Spinal cord (tissue), 10 donors: ENCODE data around the gene MSANTD1. TPM values are rescaled to one million over a fixed set of nuclear protein-coding genes. Genes with fewer than 3 reads are reported as not detected.

Experiments used
- DNase-seq, 6 donors: peaks; one replicate each; pipeline versions ENCODE4 v3.0.0 to v3.0.0-alpha.2; 2013 to 2015; ENCODE audit warnings: low spot score in 6 of 6, low read depth in 4 of 6
- H3K27ac ChIP-seq: one replicate; pipeline ENCODE4 v1.5.1; 2013; ENCODE audit warnings: low read depth, low read length, control low read depth
- H3K27me3 ChIP-seq: one replicate; pipeline ENCODE4 v1.6.1; 2013; ENCODE audit warnings: low read length; ENCODE audit not compliant: control insufficient read depth, insufficient read depth
- H3K36me3 ChIP-seq: one replicate; pipeline ENCODE4 v1.6.1; 2013; ENCODE audit warnings: low read length; ENCODE audit not compliant: control insufficient read depth, insufficient read depth
- H3K4me1 ChIP-seq: one replicate; pipeline ENCODE4 v1.6.1; 2013; ENCODE audit warnings: low read length; ENCODE audit not compliant: control insufficient read depth, insufficient read depth
- H3K4me3 ChIP-seq: one replicate; pipeline ENCODE4 v1.5.1; 2013; ENCODE audit warnings: low read depth, low read length, control low read depth
- H3K9me3 ChIP-seq: one replicate; pipeline ENCODE4 v1.6.1; 2013; ENCODE audit warnings: low read length; ENCODE audit not compliant: control insufficient read depth, insufficient read depth
- WGBS: methylation state at CpG from one replicate; pipeline ENCODE4 v1.1.5; 2013; ENCODE audit warnings: missing lambda C conversion rate; ENCODE audit not compliant: insufficient coverage; 5-methylcytosine and 5-hydroxymethylcytosine counted together
- polyA plus RNA-seq, 2 donors: library from polyadenylated mRNA; unstranded; fragments of 120-200 nt; gene quantifications; one replicate each; pipeline ENCODE4 v1.2.1, GENCODE V29; 2013; ENCODE audit not compliant: insufficient read length in 2 of 2
- total RNA-seq, 2 donors: library from RNA; depleted of rRNA in 1 of 2; stranded (reverse); fragments of 120-200 nt in 1 of 2; fragments of >200 nt in 1 of 2; gene quantifications; one replicate each; pipeline versions ENCODE4 v1.2.3 to v1.2.4, GENCODE V29; 2013 to 2014
- donor health status: healthy.

MSANTD1 gene
- total and polyA plus RNA-seq, 4 donors: 1.4 to 5.7 (median 3.3) TPM

GRCh38 chr4:3286335-3287175, 37.6 kb downstream of the MSANTD1 start:
- Histone ChIP-seq H3K27me3 (no peaks in the 10 kb centered on the region), H3K27ac (no peak overlapping the region), H3K4me3 (no peak overlapping the region), H3K4me1 (peaks cover 47% of the 10 kb centered on the region), H3K9me3 (no peaks in the 10 kb centered on the region), H3K36me3 (peaks cover 11% of the 10 kb centered on the region)
- DNase-seq: no peak
- 71% methylated on average over 30 of the region's 32 CpGs for WGBS

DNA sequence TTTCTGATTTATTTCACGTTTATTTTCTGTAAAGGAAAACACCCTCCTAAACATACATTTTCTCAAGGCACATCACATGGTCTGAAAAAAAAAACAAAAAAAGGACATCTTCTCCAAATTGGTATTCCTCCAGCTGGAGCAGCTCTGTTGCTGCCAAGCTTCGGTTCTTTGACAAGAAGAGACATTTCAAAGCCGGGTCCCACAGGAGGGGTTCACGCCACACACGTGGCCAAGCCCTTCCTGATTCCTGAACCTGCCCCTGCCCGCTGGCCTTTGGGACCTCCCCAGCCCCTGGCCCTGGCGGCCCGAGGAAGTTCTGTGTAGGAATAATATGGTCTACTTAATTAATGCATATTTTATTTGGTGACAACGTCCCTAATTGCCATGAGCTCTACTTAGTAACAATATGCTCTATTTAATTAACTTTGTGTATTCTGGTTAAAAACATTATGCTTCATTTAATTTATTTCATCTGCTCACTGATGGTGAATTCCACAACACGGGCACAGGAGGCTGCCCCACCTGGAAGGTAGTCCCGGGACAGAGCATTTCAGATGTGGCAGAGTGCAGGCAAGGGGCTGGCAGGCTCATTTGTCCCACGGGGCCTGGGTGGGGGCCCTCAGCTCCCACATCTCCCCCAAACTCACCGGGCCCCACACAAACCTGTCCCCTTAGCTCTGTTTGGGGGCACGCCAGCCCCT, 38.5 kb downstream of the MSANTD1 start:
- H3K27ac ChIP-seq: no peak overlapping the region
- H3K36me3 ChIP-seq: peaks cover 11% of the 10 kb centered on the region
- peak in 2 of 6 donors; percentile 76 to 87 for DNase-seq
- H3K4me3 ChIP-seq: no peak overlapping the region
- H3K9me3 ChIP-seq: no peaks in the 10 kb centered on the region
- WGBS: 45% methylated on average over 10 of the region's 14 CpGs
- H3K4me1 ChIP-seq: peaks cover 51% of the 10 kb centered on the region
- no peaks in the 10 kb centered on the region for H3K27me3 ChIP-seq

- no peak for DNase-seq
- WGBS: 73% methylated on average over 22 of the region's 24 CpGs
Measured at GRCh38 chr4:3287972-3288570, 39.1 kb downstream of the MSANTD1 start.

GRCh38 chr4:3288571-3289094, 39.7 kb downstream of the MSANTD1 start:
- Histone ChIP-seq H3K9me3 (no peaks in the 10 kb centered on the region), H3K36me3 (peaks cover 11% of the 10 kb centered on the region), H3K4me3 (no peak overlapping the region), H3K27me3 (no peaks in the 10 kb centered on the region), H3K27ac (no peak overlapping the region), H3K4me1 (peaks cover 55% of the 10 kb centered on the region)
- no peak for DNase-seq
- WGBS: 89% methylated on average over 11 of the region's 11 CpGs

More at GRCh38 chr4:3287972-3288570, 39.1 kb downstream of the MSANTD1 start:
- Histone ChIP-seq H3K4me3 (no peak overlapping the region), H3K27ac (no peak overlapping the region), H3K27me3 (no peaks in the 10 kb centered on the region), H3K36me3 (peaks cover 11% of the 10 kb centered on the region), H3K4me1 (peaks cover 51% of the 10 kb centered on the region), H3K9me3 (no peaks in the 10 kb centered on the region)

DNA sequence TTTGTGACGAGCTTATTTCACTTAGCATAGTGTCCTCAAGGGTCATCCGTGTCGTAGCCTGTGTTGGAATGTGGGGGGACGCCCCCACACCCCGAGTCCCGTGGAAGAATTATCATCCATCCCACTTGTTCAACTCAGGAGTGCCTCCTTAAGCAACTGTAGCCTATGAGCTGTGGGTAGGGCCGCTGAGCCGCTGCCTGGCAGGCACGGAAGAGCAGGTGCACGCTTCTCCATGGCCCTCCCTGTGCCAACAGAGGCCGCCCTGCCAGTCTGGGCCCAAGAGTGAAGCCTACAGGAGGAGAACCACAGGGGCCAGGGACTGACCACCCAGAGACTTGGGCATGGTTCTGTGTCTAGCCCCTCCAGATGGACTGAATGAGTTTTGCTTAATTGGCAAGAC, 41.5 kb downstream of the MSANTD1 start:
- 65% methylated on average over 5 of the region's 11 CpGs for WGBS
- peaks cover 70% of the 10 kb centered on the region for H3K4me1 ChIP-seq

DNA sequence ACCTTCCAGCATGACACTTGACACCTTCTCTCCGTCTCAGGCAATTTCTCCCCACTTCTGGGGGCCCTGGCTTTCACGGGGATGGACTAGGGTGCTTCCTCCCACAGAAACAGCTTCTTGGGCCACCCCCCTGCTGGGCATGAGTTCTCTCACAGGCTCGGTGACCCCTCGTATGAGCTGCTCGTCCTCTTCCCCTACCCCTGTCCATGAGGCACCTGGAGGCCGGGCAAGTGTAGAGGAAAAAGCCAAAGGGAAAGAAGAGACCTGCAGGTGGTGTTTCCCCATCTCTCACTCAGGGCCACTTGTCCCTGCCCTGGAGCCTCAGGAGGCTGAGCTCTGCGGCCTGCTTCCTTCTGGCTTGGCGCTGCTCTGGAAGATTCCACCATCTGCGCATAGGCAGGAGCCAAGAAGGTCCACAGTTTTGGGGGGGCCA, 41.9 kb downstream of the MSANTD1 start:
- Histone ChIP-seq H3K36me3 (peaks cover 18% of the 10 kb centered on the region), H3K4me1 (peaks cover 67% of the 10 kb centered on the region), H3K4me3 (no peak overlapping the region), H3K27ac (peak overlapping the region; percentile 96), H3K9me3 (no peaks in the 10 kb centered on the region), H3K27me3 (no peaks in the 10 kb centered on the region)
- no peak for DNase-seq
- 81% methylated on average over 5 of the region's 9 CpGs for WGBS

More for the DNA sequence above, 41.5 kb downstream of the MSANTD1 start:
- no peaks in the 10 kb centered on the region for H3K9me3 ChIP-seq
- no peak overlapping the region for H3K27ac ChIP-seq
- H3K4me3 ChIP-seq: no peak overlapping the region
- H3K27me3 ChIP-seq: no peaks in the 10 kb centered on the region
- DNase-seq: no peak
- H3K36me3 ChIP-seq: peaks cover 16% of the 10 kb centered on the region

- peak overlapping the region; percentile 85 for H3K4me3 ChIP-seq
- no peak for DNase-seq
- peak overlapping the region; percentile 96 for H3K27ac ChIP-seq
- peaks cover 61% of the 10 kb centered on the region for H3K4me1 ChIP-seq
- WGBS: 21% methylated on average over 19 of the region's 24 CpGs
- no peaks in the 10 kb centered on the region for H3K9me3 ChIP-seq
- H3K36me3 ChIP-seq: peaks cover 20% of the 10 kb centered on the region
- H3K27me3 ChIP-seq: no peaks in the 10 kb centered on the region
Measured at GRCh38 chr4:3291411-3291968, 42.5 kb downstream of the MSANTD1 start.

DNA sequence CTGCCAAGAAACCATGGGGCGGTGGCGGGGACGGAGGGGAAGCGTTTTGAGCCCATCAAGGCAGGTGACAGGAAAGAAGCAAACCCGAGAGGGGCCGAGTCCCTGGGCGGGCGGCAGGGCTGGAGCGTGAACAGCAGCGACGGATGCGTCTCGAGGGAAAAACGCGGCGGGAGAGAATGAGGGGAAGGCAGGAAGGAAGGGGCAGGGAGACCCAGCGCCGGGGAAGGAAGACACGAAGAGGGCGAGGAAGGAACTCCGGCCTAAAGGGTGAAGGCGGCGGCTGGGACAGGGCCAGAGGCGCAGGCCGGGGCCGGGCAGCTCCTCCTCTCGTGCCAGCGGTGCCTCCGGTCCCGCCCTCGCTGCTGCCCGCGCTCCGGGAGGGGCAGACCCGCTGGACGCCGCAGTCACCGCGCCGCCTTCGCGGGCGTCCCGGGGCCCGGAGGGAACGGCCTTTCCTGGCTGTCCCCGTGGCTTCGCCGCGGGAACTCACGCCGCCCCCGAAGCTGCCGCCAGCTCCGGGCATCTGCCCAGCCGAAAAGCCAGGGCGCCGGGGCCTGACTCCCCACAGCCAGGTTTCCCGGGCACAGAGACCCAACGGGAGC, 43.1 kb downstream of the MSANTD1 start:
- DNase-seq: peak in 2 of 6 donors; percentile 72 to 74
- Histone ChIP-seq H3K36me3 (peaks cover 18% of the 10 kb centered on the region), H3K27me3 (no peaks in the 10 kb centered on the region), H3K9me3 (no peaks in the 10 kb centered on the region), H3K4me1 (peaks cover 55% of the 10 kb centered on the region), H3K4me3 (peak overlapping the region; percentile 85), H3K27ac (peak overlapping the region; percentile 96)
- WGBS: under 1% methylated on average over 60 of the region's 60 CpGs
